HCT116 (cell line): ENCODE measurements around the gene ADIPOR2. TPM values are rescaled to one million over a fixed set of nuclear protein-coding genes. Genes with fewer than 3 reads are reported as not detected.

Source experiments
- ATAC-seq: fragments of 200-7000 bp; cut with Tn5 transposase; 2 replicates; pipeline ENCODE4 v1.9.1; 2020; ENCODE audit warnings: mild to moderate bottlenecking, moderate library complexity
- BruUV-seq: library from RNA; stranded (reverse); fragments of 400-500 nt; replicated peaks from 2 replicates; lab custom pipeline; 2021; lab: Mats Ljungman, UMichigan
- CTCF ChIA-PET: fragments of 300-600 bp; sonication (Branson Sonifier 250); formaldehyde crosslinking; loops from one replicate; lab custom pipeline; 2021; ENCODE audit warnings: antibody characterized with exemption; lab: Charles Lee
- POLR2A ChIA-PET: fragments of 300-600, 350-600 bp; sonication (Branson Sonifier 250); formaldehyde crosslinking; loops from one replicate; lab custom pipeline; 2021; ENCODE audit warnings: antibody characterized with exemption; lab: Charles Lee
- RAD21 ChIA-PET, 2 experiments: fragments of 300-600 bp; sonication (Branson Sonifier 250); formaldehyde crosslinking; loops; one replicate each; lab custom pipeline; 2023; ENCODE audit warnings: low total read pairs in 2 of 2; ENCODE audit not compliant: uncharacterized antibody in 2 of 2, unreplicated experiment in 2 of 2, low non-redundant PET in 1 of 2; lab: Charles Lee
- DNase-seq: peaks from one replicate; pipeline ENCODE4 v3.0.0-alpha.2; 2010; ENCODE audit warnings: low read depth, low spot score
- H2AFZ ChIP-seq: fragments of 200-600 bp; shearing (Covaris generic), sonication (generic); 2 replicates; pipeline ENCODE4 v1.6.1; 2017; ENCODE audit warnings: low read depth, mixed run types, mixed read lengths, antibody characterized with exemption, low read length; ENCODE audit not compliant: poor library complexity, severe bottlenecking
- H3K27ac ChIP-seq: 2 replicates; pipeline ENCODE4 v1.5.1; 2012; ENCODE audit warnings: low read depth, low read length
- H3K27me3 ChIP-seq: fragments of 200-600 bp; sonication (generic); 2 replicates; pipeline ENCODE4 v1.6.1; 2016; ENCODE audit warnings: mixed run types, low read length, mixed read lengths; ENCODE audit not compliant: insufficient read depth
- H3K36me3 ChIP-seq, 2 experiments: fragments of 200-500 bp in 1 of 2; fragments of 200-600 bp in 1 of 2; sonication (Bioruptor generic) in 1 of 2; sonication (generic) in 1 of 2; 2 replicates each; pipeline versions ENCODE4 v1.5.1 to v1.6.1; 2014 to 2016; ENCODE audit warnings: low read length in 2 of 2, inconsistent platforms in 1 of 2, mixed read lengths in 1 of 2, mixed run types in 1 of 2; ENCODE audit not compliant: insufficient read depth in 2 of 2, control insufficient read depth in 1 of 2
- H3K4me1 ChIP-seq, 2 experiments: fragments of 200-600 bp in 1 of 2; sonication (generic) in 1 of 2; 2 replicates each; pipeline versions ENCODE4 v1.5.1 to v1.6.1; 2012 to 2017; ENCODE audit warnings: low read length in 2 of 2, inconsistent platforms in 1 of 2, mild to moderate bottlenecking in 1 of 2, mixed read lengths in 1 of 2, mixed run types in 1 of 2, moderate library complexity in 1 of 2; ENCODE audit not compliant: insufficient read depth in 2 of 2, control insufficient read depth in 1 of 2
- H3K4me2 ChIP-seq: fragments of 200-600 bp; sonication (generic); 2 replicates; pipeline ENCODE4 v1.6.1; 2017; ENCODE audit warnings: mixed run types, low read length, mixed read lengths
- H3K4me3 ChIP-seq, 2 experiments: fragments of 200-600 bp in 1 of 2; sonication (generic) in 1 of 2; replicated peaks in 1 of 2; 2 replicates each; pipeline ENCODE4 v1.5.1; 2011 to 2016; ENCODE audit warnings: low read length in 2 of 2, control low read depth in 1 of 2, low read depth in 1 of 2, mild to moderate bottlenecking in 1 of 2, mixed read lengths in 1 of 2, mixed run types in 1 of 2
- H3K79me2 ChIP-seq: fragments of 200-600 bp; sonication (generic); 2 replicates; pipeline ENCODE4 v1.6.1; 2017; ENCODE audit warnings: mild to moderate bottlenecking, mixed run types, low read length, moderate library complexity, mixed read lengths; ENCODE audit not compliant: insufficient read depth
- H3K9ac ChIP-seq: fragments of 200-600 bp; sonication (generic); 2 replicates; pipeline ENCODE4 v1.6.1; 2016; ENCODE audit warnings: low read length, mixed read lengths
- H3K9me2 ChIP-seq: fragments of 200-600 bp; sonication (generic), shearing (Covaris generic); 2 replicates; pipeline ENCODE4 v1.6.1; 2017; ENCODE audit warnings: mixed run types, mild to moderate bottlenecking, moderate library complexity; ENCODE audit not compliant: insufficient read depth
- H3K9me3 ChIP-seq, 2 experiments: fragments of 200-500 bp in 1 of 2; fragments of 200-600 bp in 1 of 2; sonication (Bioruptor generic) in 1 of 2; sonication (generic) in 1 of 2; 2 replicates each; pipeline ENCODE4 v1.6.1; 2014 to 2017; ENCODE audit warnings: low read length in 2 of 2, mixed read lengths in 2 of 2, inconsistent platforms in 1 of 2, low read depth in 1 of 2, mild to moderate bottlenecking in 1 of 2, mixed run types in 1 of 2, moderate library complexity in 1 of 2; ENCODE audit not compliant: control insufficient read depth in 1 of 2, insufficient read depth in 1 of 2
- H4K20me1 ChIP-seq: fragments of 200-600 bp; sonication (generic), shearing (Covaris generic); 2 replicates; pipeline ENCODE4 v1.6.1; 2017; ENCODE audit warnings: mixed run types, mild to moderate bottlenecking, moderate library complexity; ENCODE audit not compliant: insufficient read depth
- CBX3 ChIP-seq: IDR thresholded peaks from 2 replicates; pipeline ENCODE4 v1.6.1; 2012; ENCODE audit warnings: low read depth
- EGR1 ChIP-seq: IDR thresholded peaks from 2 replicates; pipeline ENCODE4 v1.6.1; 2012; ENCODE audit warnings: low read depth
- ELF1 ChIP-seq: IDR thresholded peaks from 2 replicates; pipeline ENCODE4 v1.6.1; 2012; ENCODE audit warnings: low read depth, borderline replicate concordance
- EZH2 ChIP-seq: fragments of 200-600 bp; sonication (generic); IDR thresholded peaks from 2 replicates; pipeline ENCODE4 v1.6.1; 2017; ENCODE audit warnings: antibody characterized with exemption, mixed run types
- EZH2phosphoT487 ChIP-seq: fragments of 200-600 bp; IDR thresholded peaks from 2 replicates; pipeline ENCODE4 v1.6.1; 2018; ENCODE audit warnings: antibody characterized with exemption, borderline replicate concordance
- POLR2A ChIP-seq: IDR thresholded peaks from 2 replicates; pipeline ENCODE4 v1.7.0; 2011; ENCODE audit warnings: borderline replicate concordance; ENCODE audit not compliant: insufficient read depth, insufficient read length; ENCODE audit errors: extremely low read depth
- POLR2AphosphoS5 ChIP-seq: IDR thresholded peaks from 2 replicates; pipeline ENCODE4 v1.6.1; 2011; ENCODE audit warnings: mild to moderate bottlenecking, low read depth, low read length, moderate library complexity
- SIN3A ChIP-seq: IDR thresholded peaks from 2 replicates; pipeline ENCODE4 v1.6.1; 2012; ENCODE audit warnings: low read depth
- SP1 ChIP-seq: IDR thresholded peaks from 2 replicates; pipeline ENCODE4 v1.6.1; 2012; ENCODE audit warnings: low read depth
- SRF ChIP-seq: IDR thresholded peaks from 2 replicates; pipeline ENCODE4 v1.6.1; 2012; ENCODE audit warnings: low read depth
- ZNF274 ChIP-seq: fragments of 200-500 bp; sonication (Bioruptor generic); IDR thresholded peaks from 2 replicates; pipeline ENCODE4 v1.6.1; 2014; ENCODE audit warnings: mild to moderate bottlenecking, low read depth, low read length, inconsistent platforms
- intact Hi-C: fragments of 100-400 bp; cut with micrococcal nuclease; formaldehyde crosslinking; loops from 2 replicates; pipeline ENCODE4 v1.10.0; 2022
- total RNA-seq: library from RNA; stranded (reverse); gene quantifications from one replicate; pipeline ENCODE4 v1.2.1, GENCODE V29; 2021; ENCODE audit not compliant: unreplicated experiment
- TF ChIP-seq, protein P1 (sequence below): IDR thresholded peaks from 2 replicates; pipeline ENCODE4 v1.6.1; 2012; ENCODE audit warnings: low read depth
- TF ChIP-seq, protein P2 (sequence below), 3 experiments: fragments of 200-600 bp in 1 of 3; sonication (generic) in 1 of 3; IDR thresholded peaks in 2 of 3; conservative IDR thresholded peaks in 1 of 3; 2 replicates each; pipeline ENCODE4 v1.5.1; 2012 to 2017; ENCODE audit warnings: low read depth in 2 of 3, low read length in 2 of 3, antibody characterized with exemption in 1 of 3, borderline replicate concordance in 1 of 3, control low read depth in 1 of 3, mild to moderate bottlenecking in 1 of 3, mixed read lengths in 1 of 3, mixed run types in 1 of 3, moderate library complexity in 1 of 3; ENCODE audit not compliant: insufficient read depth in 1 of 3

The ADIPOR2 gene
- total RNA-seq, 1 experiment from 2014 or later: 69.9 TPM

DNA sequence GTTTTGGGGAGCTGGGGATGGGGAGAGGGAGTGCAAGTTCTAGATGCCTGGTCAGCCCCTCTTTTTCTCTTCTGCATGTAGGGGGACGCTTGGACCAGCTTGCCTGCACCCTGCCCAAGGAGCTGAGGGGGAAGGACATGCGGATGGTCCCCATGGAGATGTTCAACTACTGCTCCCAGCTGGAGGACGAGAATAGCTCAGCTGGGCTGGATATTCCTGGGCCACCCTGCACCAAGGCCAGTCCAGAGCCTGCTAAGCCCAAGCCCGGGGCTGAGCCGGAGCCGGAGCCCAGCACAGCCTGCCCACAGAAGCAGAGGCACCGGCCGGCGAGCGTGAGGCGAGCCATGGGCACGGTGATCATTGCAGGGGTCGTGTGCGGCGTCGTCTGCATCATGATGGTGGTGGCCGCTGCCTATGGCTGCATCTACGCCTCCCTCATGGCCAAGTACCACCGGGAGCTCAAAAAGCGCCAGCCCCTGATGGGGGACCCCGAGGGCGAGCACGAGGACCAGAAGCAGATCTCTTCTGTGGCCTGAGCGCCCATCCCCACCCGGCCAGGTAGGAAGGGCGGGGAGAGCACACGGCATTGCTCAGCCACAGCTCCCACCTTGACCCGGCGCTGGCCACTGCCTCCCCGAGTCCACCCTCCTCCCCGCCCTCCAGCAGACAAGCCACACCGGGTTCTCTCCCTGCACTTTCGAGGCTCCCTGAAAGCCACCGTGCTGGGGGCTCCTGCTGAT, 143.5 kb downstream of the ADIPOR2 start:
- Histone ChIP-seq H3K36me3 (no peaks in the 10 kb centered on the region), H3K9me2 (no peaks in the 10 kb centered on the region), H3K9me3 (no peaks in the 10 kb centered on the region), H3K4me2 (no peak overlapping the region), H3K79me2 (no peaks in the 10 kb centered on the region), H4K20me1 (no peaks in the 10 kb centered on the region; the same call in 1 of the 2 replicates), H2AFZ (no peak overlapping the region)
- intact Hi-C loops: no loop called here
- no peak for DNase-seq
- no peak for TF ChIP-seq CBX3
- TF ChIP-seq SRF: no peak
- TF ChIP-seq POLR2A: no peak
- no peak for TF ChIP-seq ZNF274
- TF ChIP-seq, all 23 proteins: peak for 0
- no peak for ATAC-seq
- H3K27ac ChIP-seq: no peak overlapping the region
- POLR2A ChIA-PET: no interaction called here
- BruUV-seq: no TSS peak
- H3K4me1 ChIP-seq: no peaks in the 10 kb centered on the region
- no peak overlapping the region for H3K4me3 ChIP-seq
- CTCF ChIA-PET: no interaction called here
- H3K27me3 ChIP-seq: peaks cover 13% of the 10 kb centered on the region
- RAD21 ChIA-PET: no interaction called here
- no peak overlapping the region for H3K9ac ChIP-seq

DNA sequence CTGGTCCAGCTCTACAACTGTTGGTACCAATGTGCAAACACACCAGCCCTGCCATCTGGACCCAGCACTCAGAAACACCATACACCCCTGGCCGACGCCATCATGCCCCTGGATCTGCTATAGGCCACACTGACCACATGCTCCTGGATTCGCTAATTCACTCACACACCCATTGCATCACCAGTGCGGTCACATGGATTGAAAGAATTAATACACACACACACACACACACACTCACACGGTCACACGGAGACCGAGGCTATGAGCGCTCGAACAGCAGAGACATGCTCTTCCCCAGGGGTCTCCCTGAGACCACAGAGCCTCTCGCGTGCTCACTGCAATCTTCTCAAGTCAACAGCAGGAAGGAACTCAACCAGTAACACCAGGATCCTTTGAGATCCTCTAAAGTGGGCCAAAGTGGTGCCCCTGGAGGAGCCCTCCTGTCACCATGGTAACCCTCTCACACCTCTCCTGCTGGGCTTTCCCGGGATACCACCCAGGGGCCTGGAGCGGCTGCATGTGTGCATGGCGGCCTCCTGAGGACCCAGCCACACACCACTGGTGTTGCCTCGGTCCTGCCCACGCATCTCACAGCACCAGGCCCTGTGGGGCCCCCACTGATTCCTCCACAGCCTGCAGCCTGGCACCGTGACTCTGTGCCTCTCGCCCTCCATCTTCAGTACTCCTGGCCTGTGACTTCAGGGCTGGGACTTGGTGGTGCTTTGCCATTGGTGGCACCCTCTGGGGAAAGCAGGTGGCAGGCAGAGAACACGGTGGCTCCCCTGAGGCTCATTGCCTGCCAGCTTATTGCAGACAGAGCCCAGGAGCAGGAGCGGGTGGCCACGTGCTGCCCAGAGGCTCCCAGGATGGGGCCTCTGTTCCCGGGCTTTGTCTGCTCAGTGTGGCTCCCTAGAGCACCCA, 144.6 kb downstream of the ADIPOR2 start:
- Histone ChIP-seq H3K27me3 (peaks cover 13% of the 10 kb centered on the region), H2AFZ (no peak overlapping the region), H3K4me2 (no peak overlapping the region), H4K20me1 (no peaks in the 10 kb centered on the region; the same call in 1 of the 2 replicates), H3K9ac (no peak overlapping the region), H3K79me2 (no peaks in the 10 kb centered on the region), H3K9me3 (no peaks in the 10 kb centered on the region), H3K4me3 (no peak overlapping the region), H3K36me3 (no peaks in the 10 kb centered on the region), H3K9me2 (no peaks in the 10 kb centered on the region), H3K27ac (no peak overlapping the region), H3K4me1 (no peaks in the 10 kb centered on the region)
- intact Hi-C loops: no loop called here
- POLR2A ChIA-PET: no interaction called here
- CTCF ChIA-PET: no interaction called here
- RAD21 ChIA-PET: no interaction called here
- no TSS peak for BruUV-seq
- ATAC-seq: no peak
- DNase-seq: no peak
- TF ChIP-seq ELF1 (no peak), SRF (no peak), ZNF274 (no peak), EZH2phosphoT487 (no peak), EZH2 (no peak), POLR2AphosphoS5 (no peak), SIN3A (no peak), EGR1 (no peak), SP1 (no peak)
- TF ChIP-seq, protein P1, sequence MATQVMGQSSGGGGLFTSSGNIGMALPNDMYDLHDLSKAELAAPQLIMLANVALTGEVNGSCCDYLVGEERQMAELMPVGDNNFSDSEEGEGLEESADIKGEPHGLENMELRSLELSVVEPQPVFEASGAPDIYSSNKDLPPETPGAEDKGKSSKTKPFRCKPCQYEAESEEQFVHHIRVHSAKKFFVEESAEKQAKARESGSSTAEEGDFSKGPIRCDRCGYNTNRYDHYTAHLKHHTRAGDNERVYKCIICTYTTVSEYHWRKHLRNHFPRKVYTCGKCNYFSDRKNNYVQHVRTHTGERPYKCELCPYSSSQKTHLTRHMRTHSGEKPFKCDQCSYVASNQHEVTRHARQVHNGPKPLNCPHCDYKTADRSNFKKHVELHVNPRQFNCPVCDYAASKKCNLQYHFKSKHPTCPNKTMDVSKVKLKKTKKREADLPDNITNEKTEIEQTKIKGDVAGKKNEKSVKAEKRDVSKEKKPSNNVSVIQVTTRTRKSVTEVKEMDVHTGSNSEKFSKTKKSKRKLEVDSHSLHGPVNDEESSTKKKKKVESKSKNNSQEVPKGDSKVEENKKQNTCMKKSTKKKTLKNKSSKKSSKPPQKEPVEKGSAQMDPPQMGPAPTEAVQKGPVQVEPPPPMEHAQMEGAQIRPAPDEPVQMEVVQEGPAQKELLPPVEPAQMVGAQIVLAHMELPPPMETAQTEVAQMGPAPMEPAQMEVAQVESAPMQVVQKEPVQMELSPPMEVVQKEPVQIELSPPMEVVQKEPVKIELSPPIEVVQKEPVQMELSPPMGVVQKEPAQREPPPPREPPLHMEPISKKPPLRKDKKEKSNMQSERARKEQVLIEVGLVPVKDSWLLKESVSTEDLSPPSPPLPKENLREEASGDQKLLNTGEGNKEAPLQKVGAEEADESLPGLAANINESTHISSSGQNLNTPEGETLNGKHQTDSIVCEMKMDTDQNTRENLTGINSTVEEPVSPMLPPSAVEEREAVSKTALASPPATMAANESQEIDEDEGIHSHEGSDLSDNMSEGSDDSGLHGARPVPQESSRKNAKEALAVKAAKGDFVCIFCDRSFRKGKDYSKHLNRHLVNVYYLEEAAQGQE: no peak
- TF ChIP-seq, protein P2, sequence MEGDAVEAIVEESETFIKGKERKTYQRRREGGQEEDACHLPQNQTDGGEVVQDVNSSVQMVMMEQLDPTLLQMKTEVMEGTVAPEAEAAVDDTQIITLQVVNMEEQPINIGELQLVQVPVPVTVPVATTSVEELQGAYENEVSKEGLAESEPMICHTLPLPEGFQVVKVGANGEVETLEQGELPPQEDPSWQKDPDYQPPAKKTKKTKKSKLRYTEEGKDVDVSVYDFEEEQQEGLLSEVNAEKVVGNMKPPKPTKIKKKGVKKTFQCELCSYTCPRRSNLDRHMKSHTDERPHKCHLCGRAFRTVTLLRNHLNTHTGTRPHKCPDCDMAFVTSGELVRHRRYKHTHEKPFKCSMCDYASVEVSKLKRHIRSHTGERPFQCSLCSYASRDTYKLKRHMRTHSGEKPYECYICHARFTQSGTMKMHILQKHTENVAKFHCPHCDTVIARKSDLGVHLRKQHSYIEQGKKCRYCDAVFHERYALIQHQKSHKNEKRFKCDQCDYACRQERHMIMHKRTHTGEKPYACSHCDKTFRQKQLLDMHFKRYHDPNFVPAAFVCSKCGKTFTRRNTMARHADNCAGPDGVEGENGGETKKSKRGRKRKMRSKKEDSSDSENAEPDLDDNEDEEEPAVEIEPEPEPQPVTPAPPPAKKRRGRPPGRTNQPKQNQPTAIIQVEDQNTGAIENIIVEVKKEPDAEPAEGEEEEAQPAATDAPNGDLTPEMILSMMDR (IDR thresholded peaks at IDR 0.05 in 2 of 3, conservative IDR thresholded peaks at IDR 0.05 in 1 of 3; ENCODE audit: borderline replicate concordance in 1 of 3, insufficient read depth in 1 of 3, low read depth in 2 of 3, low read length in 2 of 3): no peak
